SU-DHL-6 (cell line): Measurements from ENCODE around the gene FRAS1.

ENCODE experiments used
- CTCF ChIP-seq: fragments of 200-600 bp; sonication (generic); IDR thresholded peaks from one replicate; pipeline ENCODE4 v1.5.1; 2017; ENCODE audit warnings: antibody characterized with exemption, mild to moderate bottlenecking, low read length, moderate library complexity; ENCODE audit not compliant: insufficient read depth, poor library complexity, severe bottlenecking
- EZH2phosphoT487 ChIP-seq: fragments of 200-600 bp; sonication (generic), shearing (Covaris generic); conservative IDR thresholded peaks from 2 replicates; pipeline ENCODE4 v1.6.1; 2018; ENCODE audit warnings: mild to moderate bottlenecking, antibody characterized with exemption, low read length, moderate library complexity, mixed read lengths

DNA sequence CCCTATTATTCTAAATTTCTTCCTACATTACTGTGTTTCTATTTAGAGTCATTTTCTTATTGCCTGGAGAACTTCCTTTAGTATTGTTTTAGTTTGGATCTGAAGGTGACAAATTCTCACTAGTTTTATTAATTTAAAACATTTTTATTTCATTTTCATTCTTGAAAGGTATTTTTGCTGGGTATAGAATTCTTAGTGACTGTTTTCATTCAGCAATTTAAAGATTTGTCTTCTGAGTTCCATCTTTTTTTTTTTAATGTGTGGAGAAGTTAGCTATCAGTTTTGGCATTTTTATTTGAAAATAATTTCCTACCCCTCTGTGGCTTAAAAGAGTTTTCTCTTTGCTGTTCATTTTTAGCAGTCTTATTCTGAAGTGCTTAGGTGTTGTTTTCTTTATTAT, 169.2 kb downstream of the FRAS1 start:
- TF ChIP-seq CTCF = no peak
- no peak for TF ChIP-seq EZH2phosphoT487
